Frontal cortex (tissue), 4 donors: ENCODE results near the gene GPC6. TPM values are rescaled to one million over a fixed set of nuclear protein-coding genes. Genes with fewer than 3 reads are reported as not detected.
"Not testable (repeated sequence)": the region's sequence is repeated elsewhere in the genome, so short reads cannot be mapped to it uniquely, and the experiment has no call there.

Experiments used
- DNase-seq, 2 donors: peaks; one replicate each; pipeline ENCODE4 v3.0.0; 2012; ENCODE audit warnings: low spot score in 2 of 2
- FAIRE-seq: peaks from 2 replicates; lab custom pipeline; 2012; peaks lifted over from hg19 to GRCh38; lab: Jason Lieb, UNC
- total RNA-seq: library from RNA; depleted of rRNA; stranded (reverse); fragments of >200 nt; gene quantifications from one replicate; pipeline ENCODE4 v1.2.3, GENCODE V29; 2014
- donor health status: control.
- donor health status: control.
- donor health status: control.

The GPC6 gene
- total RNA-seq, 1 donor from 2014 or later: 9.0 TPM

DNA sequence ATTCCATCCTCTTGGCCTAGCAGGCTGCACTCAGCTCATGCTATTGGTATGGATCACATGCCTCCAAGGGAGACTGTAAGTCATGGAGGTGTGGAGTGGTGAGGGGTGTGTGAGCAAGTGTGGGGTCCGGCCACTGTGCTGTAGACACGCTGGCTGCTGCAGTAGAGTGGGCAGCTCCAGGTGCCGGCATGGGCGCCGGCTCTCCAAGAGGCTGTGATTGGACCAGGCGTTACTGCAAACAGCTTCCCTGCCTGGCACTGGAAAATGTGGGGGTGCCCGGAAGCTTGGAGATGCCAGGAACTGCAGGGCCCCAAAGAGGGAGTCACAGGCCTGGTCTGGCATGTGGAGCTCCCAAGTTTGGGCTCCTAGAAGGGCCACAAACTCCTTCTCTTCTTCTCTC is 245.7 kb downstream of the GPC6 start:
- FAIRE-seq: no peak

DNA sequence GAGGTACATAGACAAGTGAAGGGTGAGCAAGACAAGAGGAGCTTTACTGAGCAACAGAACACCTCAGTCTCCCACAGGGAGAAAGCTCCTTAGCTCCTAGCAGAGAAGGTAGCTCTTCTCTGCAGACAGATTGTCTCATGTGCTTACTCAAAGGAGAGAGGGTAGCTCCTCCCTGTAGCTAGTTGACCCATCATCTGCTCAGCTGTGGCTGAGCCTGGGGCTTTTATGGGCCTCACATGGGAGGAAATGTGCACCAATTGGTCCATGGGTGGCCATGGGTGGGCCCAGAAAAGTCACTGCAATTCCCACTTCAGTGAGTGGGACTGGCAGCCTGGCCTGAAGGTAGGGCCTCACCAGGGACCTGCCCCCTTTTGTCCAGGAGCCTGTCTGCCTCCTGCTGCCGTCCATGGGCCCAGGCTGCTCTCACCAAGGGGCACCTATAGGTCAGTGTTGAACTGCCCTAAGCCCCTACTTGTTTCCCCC is 246.2 kb downstream of the GPC6 start:
- DNase-seq (no peak), FAIRE-seq (no peak)

More for the DNA sequence above, 245.7 kb downstream of the GPC6 start:
- no peak for DNase-seq

DNA sequence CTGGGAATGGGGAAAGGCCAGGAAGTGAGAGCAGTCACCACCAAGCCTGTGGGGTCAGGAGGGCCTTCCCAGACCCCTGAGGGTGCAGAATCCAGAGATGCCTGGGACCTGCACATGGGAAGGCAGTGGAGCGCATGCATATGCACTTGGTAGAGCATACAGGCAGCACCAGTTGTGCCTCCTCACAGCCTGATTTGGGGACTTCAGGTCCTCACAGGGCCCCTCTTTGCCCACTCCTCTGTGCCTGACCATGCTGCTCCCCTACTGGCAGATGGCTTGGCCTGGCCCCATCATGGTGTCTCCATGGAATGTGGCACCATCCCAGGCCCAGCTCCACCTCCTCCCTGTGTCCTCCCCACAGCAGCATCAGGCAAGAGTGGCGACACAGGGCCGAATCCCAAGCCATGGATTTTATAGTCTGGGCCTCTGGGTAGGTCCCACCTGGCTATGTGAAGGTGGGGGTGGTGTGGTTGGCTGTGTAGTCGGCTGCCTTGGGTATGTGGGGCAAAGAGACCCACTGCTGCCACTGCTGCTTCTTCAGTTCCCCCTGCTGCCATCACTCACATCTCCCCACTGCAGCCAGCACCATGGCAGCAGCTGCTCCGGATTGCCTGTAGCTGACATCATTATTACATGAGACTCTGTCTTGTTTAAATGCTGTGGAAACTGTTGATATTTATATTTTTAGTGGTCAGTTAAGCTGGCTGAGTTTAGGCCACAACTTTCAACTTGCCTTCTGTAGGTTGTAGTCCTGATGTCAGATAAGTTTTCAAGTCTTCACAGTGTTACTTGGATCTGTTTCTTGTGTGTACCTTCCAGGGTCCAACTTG is 247.0 kb downstream of the GPC6 start:
- DNase-seq (no peak), FAIRE-seq (no peak)

DNA sequence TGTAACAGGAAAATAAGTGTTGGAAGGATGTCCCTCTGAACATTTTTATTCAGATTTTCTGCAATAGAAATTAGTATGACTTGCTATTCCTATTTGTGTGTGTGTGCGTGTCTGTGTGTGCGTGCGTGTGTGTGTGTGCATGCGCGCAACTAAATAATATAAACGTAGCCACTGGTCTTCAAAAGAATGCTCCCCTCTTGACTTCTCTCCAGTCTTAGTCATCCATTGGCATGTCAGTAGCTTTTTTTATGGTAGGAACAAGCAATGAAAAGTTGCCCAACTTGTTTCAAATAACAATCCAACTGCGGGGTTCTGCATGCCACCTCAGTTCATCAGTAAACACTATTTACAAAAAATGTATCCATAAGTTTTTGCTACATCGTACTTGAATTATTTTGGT is 249.6 kb downstream of the GPC6 start:
- FAIRE-seq: no peak
- DNase-seq: no peak

DNA sequence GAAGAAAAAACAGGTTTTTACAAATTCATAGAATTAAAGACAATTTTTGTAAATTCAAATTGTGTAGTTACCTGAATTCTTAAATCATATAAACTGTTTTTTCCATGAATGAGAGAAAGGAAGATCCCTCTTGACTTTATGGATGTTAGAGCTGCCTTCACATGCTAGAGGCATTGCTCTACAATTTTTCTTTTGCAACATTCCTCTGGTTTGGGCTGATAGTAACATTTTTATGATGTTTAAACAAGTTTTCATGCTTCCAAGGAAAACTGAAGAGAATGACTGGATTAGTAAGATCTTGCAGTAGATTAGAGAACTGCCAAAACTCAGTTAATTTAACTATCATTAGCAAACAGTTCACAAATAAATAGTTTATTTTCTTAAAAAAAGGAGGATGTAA is 250.6 kb downstream of the GPC6 start:
- DNase-seq: no peak
- FAIRE-seq: no peak

DNA sequence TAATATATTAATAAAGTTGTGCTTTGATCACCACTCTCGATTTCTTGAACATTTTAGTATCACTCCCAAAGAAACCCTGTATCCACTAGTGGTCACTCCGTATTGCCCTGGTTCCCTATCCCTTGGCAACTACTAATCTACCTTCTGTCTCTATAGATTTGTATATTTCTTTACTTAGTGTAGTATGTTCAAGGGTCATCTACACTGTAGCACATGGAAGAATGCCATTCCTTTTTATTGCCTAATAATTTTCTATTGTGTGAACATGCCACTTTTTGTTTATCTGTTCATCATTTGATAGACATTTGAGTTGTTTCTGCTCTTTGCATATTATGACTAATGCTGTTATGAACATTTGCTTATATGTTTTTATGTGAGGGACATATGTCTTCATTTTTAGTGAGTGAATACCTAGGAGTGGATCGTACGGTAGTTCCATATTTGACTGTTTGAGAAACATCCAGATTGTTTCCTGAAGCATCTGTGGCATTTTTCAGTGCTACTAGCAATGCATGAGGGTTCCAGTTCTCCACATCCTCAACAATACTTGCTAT is 254.0 kb downstream of the GPC6 start:
- DNase-seq (no peak), FAIRE-seq (no peak)

DNA sequence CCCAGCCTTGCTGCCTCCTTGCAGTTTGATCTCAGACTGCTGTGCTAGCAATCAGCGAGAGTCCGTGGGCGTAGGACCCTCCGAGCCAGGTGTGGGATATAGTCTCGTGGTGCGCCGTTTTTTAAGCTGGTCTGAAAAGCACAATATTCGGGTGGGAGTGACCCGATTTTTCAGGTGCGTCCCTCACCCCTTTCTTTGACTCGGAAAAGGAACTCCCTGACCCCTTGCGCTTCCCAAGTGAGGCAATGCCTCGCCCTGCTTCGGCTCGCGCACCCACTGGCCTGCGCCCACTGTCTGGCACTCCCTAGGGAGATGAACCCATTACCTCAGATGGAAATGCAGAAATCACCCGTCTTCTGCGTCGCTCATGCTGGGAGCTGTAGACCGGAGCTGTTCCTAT is 269.5 kb downstream of the GPC6 start:
- not testable (repeated sequence) for FAIRE-seq, DNase-seq

DNA sequence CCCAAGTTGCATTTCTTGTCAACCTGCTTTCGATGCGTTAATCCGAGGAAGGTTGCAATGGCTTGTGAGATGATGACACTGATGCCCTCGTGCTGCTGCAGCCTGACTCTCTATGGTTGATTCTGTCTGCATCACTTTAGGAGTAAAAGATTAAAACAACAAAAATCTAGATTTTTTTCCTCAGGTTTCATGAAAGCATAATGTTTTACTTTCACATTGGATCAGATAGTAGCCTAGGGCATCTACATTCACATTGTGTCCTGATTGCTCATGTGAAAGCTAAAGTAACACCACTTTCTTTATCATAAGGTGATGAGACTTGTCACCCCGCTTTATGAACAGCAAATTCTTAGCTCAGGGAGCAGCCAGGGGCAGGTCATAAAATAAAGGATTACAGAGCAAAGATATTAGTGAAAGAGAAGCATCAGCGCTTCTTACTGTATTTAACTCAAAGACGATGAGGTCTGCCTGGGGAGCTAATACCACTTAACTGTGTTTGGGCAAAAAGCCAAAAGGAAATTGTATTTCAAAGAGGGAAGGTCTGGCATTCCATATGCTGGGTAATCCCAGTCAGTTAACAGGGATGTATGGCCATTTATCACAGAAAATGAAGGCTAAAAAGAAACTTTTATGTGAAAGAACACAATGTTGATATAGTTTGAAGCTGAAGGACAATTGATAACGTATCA is 270.5 kb downstream of the GPC6 start:
- no peak for DNase-seq
- no peak for FAIRE-seq

DNA sequence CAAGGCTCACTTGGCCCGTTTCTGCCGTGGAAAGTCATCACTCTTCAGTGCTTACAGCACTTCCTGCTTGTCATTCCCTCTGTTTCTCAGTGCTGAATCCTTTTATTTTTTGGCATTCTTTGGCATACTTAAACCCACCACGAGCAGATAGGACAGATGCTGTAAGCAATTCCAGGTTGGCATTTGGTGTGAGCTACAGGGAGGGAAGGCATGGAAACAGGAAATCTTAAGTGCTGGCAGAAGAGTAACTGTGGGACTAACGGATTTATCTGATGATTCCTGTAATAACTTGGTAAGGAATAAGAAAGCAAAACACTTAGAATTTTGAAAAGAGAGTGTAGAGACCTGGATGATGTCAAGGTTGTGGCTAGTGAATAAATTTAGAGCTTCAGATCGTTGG is 273.4 kb downstream of the GPC6 start:
- no peak for DNase-seq
- no peak for FAIRE-seq

DNA sequence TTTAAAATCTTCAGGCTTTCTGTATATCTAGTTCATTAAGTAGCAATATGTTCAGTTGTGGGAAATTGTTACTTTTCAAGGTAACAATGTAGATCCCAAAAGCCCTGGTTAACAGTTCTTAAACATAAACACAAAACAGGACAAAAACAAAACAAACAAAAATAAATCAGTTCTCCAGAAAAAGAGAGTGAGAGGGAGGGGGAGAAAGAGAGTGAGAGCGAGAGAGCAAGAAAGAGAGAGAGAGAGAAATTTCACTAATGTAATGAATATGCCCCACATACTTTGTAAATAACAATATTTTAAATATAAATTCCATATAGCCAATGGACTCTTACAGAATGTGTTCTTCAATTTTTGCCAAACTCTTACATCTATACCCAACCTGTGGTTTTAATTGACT is 275.5 kb downstream of the GPC6 start:
- DNase-seq (no peak), FAIRE-seq (no peak)

DNA sequence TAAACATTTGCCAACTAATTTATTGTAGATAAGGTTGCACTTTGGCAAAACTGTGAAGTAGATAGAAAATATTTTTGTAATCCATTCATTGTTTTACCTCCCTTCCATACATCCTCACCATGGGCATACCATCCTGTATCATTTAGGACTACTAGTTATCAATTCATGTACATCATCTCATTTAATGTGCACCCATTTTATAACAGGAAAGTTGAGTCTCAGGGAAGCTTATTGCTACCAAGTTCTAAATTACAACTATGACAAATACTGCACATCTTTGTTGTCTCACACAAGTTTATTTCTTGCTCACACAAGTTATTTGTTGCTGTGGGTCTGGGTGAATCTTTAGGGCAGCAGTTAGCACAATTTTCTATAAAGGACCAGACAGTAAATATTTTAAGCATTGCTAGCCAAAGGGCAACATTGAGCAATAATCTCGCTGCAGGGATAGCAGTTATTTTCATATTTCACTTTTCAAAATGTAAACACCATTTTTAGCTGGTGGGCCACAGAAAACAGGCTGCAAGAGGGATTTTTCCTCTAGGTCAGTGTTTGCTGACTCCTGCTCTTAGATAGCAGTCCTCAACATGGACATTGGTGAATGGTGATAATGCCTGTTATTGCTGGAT is 276.5 kb downstream of the GPC6 start:
- DNase-seq (no peak), FAIRE-seq (no peak)

DNA sequence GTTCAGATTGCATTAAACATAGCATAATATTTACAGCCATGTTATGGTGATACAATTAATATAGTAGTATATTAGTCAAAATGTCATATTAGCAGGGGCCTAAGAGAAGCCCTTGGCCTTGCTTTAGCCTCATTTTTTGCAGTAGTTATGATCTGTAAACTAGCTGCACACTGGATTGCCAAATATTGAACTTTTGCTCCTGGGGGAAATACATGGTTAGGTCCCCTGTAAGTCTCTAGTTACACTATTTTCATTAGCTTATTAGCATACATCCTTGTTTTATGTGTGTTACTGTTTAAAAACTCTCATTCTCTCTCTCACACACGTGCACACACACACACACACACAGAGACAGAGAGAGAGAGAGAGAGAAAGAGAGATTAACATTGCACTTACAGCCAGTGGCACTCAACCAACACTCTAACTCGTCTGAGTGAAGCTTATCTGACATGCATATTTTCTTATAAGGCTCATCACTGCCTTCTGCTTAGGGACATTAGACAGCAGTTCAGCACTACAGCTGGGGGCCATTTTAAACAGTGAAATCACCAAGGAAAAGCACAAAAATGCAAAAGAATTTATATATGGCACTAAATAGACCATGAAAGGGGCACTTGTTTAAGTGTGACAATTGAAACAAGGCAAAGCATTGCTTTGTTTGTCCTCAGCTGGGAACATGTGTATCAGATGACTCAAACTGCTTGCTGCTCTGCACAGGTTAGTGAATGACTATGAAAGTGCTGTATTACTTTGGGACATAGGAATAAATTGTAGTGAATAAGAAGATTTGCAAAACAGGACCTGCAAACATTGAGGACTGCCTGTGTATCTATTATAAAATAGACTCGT is 278.7 kb downstream of the GPC6 start:
- DNase-seq: no peak
- FAIRE-seq: no peak

DNA sequence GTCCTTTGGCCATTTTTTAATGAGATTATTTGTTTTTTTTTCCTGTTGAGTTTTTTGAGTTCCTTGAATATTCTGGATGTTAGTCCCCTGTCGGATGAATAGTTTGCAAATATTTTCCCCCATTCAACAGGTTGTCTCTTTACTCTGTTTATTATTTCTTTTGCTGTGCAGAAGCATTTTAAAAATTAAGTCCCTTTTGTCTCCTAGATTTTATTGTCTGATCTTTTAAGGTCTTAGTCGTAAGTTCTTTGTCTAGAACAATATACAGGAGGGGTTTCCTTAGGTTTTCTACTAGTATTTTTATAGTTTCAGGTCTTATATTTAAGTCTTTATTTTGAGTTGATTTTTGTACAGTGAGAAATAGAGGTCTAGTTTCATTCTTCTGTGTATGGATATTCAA is 284.4 kb downstream of the GPC6 start:
- FAIRE-seq (no peak), DNase-seq (no peak)

DNA sequence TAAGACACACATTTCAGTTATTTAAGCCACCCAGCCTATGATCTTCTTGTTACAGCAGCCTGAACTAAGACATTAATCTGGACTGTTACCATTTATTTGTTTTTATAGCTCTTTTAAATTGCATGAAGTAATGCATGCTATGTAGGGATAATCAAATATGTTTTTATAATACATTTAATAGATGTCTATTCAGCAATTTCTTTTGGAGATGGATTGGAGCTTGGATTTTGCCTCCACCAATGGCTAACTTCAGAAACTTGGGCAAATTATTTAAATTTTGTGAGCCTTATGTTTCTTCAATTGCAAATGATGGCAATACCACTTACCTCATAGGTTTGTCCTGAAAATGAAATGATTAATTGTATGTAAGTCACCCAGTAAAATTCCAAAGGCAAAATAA is 288.7 kb downstream of the GPC6 start:
- DNase-seq: no peak
- FAIRE-seq: no peak

DNA sequence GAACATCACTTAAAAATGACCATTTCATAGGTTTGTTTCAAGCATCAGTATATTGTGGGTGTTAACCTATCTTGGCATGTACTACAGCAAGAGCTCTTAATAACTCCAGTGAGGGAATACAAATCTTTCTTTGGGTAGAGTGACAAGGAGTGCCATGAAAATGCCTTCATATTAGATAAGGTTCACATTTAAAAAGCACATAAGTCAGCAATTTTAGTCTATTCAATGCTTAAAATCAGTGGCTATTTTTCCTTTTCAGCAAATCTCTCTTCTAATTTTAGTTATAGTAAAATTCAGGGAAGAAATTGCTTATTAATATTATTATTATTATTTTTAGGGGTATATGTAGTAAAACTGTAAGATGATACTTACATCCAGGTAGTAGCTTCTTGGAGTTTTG is 291.1 kb downstream of the GPC6 start:
- FAIRE-seq (no peak), DNase-seq (no peak)

DNA sequence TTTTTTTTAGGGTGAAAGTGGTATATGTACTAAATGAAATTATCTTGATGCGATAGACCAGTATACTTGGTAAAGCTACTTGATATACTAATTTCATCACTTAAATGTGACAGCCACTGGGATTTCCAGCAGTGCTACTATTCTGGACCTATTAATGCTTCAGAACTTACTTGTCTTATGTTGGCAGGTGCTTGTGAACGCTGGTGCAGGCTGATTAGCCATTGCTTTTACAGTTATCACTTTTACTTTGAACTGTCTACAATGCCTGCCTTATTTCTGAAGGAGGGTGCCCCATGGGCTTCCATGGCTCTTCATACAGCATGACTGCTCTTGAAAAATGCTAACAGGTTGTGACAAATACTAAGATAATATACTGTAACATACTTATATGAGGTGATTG is 294.7 kb downstream of the GPC6 start:
- no peak for DNase-seq
- no peak for FAIRE-seq

DNA sequence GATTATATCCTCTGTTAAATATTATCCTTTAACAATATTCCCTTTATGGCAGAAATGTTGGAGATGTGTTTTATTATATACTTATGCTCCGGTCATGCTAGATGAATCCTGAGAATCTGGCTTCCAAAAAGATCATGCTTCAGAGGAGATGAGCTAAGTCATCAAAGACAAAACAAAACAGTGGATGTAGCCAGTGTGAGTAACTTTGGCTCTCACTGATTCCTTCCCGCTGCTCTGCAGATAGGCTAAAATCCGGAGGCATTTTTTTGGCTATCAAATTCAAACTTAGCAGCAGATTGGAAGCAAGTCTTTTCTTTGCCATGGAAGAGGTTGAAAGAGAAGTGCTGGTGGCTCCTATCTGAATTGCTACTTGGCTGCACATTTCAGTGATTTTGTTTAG is 295.9 kb downstream of the GPC6 start:
- DNase-seq: no peak

DNA sequence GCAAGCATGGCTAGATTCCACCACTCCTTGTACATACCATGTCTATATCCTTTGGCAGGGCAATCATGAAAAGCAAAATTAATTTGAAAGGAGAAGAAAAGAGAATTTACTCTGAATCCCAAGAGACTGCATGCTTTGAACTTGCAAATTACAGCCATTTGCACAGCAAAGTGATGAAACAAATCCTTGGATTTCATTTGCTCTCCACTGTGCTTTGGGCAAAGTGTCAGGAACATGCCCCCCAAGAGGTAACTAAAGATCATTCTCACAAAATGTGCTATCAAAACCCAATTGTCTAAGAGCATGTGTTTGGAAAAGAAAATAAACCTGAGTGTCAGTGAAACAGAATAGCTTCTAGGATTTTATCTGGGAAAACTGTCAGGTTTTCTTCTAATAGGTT is 298.5 kb downstream of the GPC6 start:
- FAIRE-seq: no peak
- DNase-seq: no peak

More for the DNA sequence above, 295.9 kb downstream of the GPC6 start:
- no peak for FAIRE-seq

DNA sequence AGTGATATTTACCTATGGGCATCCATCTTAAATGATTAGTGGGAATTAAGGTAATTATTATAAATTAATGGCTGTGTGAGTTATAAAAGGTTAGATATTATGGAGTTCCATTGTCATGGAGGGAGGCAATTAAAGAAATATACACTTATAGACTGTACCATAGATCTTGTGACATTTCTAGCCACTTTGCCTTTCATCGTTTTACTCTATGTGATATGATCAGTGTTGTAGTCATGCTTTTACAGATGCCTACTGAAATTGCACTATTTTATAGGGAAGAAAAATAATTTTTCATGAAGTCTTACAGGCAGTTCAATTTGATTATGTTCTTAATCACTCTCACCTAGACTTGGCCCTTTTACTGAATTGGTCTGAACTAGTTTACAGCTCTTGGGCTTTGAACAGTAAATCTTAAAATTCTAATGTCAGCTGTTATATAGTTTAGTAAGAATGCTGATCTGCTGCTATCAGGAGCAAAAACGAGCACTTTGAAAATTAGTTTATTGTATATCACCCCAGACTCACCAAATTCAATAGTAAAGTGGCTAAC is 301.2 kb downstream of the GPC6 start:
- no peak for DNase-seq
- FAIRE-seq: no peak
